Dedifferentiated amniotic fluid mesenchymal stem cell (primary cell): ENCODE data around the gene TPH1.

Experiments
- DNase-seq: peaks from one replicate; pipeline ENCODE4 v3.0.0-alpha.2; 2016; ENCODE audit errors: extremely low spot score

The TPH1 gene

DNA sequence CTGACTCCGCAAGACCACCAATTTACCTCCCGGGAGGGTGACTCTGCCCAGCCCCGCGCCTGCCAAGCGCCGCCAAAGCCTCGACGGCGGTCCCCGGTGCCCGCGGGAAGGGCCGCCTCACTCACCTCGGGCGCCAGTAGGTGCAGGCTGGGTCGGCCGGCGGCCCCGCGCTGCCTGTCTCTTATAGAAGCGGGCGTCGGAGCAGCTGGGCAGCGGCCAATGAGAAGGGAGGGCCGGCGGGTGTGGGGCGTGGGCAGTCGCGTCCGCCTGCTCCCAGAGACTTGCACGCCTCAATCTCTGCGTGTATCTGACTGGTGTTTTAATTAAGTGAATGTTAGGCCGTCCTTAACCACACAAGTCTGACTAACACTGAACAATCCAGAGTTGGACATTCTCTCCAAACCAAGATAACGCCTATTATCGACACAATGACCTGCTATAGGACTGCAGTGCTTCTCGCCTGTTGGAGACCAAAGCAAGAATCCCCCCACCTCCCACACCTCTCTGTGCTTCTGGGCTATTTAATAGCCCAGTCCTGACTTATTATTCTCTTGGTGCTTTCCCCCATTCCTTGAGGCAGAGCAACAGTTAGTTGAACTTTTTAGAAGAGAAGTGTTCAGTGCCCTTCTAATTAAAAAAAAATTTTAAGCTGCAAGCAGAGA, at the start of gene TPH1:
Gene TPH1 (minus strand): TSS at position 154 of the 662 bp plus-strand sequence. CDS start 5,507 bp downstream, outside the sequence.
- DNase-seq: no peak

DNA sequence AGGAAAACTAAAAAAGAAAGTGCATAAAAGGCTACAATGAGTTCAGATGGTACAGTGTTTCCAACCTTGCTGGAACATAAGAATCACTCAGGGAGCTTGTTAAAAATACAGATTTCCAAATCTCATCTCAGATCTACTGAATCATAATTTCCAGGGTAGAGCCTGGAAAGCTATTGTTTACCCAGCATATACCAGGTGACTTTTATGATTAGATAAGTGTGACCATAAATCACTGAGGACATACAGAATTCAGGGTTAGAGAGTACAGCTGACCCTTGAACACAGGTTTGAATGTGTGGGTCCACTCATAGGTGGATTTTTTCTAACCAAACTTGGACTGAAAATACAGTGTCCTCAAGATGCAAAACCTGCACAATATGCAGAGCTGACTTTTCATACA, 47.9 kb upstream of the TPH1 start:
- no peak for DNase-seq

DNA sequence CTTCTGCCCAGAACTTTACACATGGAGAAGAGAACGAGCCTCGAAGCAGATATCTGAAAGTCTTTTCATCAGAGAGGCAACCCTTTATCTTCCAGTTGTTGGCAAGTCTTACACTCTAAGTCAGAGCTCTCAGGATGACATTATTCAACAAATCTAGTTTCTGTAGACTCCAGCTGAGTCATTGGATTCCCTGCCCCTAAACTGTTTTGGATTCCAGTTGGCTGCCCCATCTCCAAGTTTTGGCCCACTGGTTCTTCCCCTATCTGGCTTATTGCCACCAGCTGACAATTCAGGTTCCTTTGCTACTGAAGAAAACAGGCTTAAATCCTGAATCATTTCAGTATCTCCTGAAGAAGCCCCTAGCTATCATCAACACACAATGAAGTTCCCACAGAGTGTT, 45.7 kb upstream of the TPH1 start:
- DNase-seq: no peak

DNA sequence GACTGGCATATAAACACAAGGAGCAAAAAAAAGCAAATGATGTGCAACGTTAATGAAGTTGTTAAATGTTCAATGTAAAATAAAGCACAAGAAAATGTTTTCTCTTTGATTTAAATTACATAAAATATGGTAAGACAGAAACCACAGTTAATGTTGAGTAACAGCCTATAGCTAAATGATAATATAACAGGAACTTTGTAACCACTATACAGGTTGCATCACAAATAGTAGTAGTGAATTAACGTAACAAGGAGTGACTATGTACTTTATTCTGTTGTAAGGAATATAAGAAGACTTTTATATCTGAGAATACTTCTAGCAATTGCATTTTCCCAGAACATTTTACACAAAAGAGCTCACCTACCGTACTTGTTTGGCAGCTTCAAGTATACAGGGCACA, 42.9 kb upstream of the TPH1 start:
- DNase-seq: no peak

DNA sequence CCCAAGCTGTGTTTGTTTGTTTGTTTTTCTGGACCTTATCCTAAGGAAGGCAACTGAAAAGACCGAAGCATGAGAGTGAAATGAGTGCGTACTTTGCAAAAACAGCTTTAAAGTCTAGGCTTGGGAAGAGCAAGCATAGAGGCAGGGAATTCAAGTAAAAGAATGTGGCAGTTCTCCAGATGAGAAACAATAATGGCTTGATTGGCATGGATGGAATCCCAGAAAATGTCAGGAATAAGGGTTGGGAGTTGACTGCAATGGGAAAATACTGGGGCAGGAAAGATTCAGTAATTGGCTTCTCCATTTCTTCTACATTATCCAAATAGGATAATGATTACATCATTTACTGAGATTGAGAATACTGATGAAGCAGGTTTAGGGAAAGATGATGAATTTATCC, 42.3 kb upstream of the TPH1 start:
- DNase-seq: no peak

DNA sequence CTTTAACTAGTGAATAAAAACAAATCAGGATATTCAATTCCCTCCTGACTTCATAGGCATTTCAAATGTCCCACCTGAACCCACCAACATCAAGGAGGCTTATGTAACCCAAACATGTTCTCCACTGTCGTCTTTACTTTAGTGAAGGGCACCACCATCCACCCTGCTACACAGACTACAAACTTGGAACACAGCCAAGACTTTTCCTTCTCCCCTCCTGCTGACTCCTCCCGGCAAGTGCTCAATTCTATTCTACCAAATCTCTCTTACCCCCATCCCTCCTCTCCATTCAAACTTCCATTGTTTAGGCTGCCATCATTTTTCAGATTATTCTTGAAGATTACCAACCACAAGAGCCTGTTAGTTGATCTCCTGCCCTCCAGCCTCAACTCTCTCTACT, 35.5 kb upstream of the TPH1 start:
- no peak for DNase-seq

DNA sequence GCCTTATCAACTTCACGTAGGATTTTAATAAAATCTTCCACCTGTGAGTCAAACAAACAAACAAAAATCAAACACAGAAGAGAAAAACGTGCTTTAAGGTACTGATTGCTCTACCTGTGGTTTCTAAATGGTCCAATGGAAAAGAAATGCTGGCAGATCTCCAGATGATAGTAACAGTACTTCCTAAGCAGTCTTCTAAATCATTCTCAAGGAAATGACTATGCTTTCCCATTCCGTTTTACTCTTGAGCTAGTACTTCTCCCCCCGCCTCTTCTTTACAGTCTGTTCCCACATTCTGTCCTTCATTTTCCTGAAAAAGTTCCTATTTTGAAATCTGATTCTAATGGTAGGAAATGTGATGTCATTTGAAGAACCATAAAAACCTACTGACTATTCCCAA, 34.4 kb upstream of the TPH1 start:
- no peak for DNase-seq

DNA sequence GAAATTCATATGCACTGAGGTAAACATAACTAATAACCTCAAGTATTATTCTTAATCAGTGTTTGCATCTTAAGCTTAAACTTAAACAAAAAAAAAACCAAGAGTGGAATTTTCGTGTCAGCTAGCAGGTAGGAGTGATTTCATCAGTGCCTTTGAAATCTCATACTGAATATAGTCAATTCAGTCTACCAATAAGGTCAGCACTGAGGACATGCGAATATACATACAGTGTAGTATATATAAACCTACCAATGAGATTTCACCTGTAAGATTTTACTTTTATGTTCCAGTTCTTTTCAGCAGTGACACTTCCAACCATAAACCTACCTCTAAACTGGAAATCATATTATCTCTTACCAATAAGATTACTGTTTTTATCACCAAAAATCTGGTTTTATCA, 32.8 kb upstream of the TPH1 start:
- no peak for DNase-seq

DNA sequence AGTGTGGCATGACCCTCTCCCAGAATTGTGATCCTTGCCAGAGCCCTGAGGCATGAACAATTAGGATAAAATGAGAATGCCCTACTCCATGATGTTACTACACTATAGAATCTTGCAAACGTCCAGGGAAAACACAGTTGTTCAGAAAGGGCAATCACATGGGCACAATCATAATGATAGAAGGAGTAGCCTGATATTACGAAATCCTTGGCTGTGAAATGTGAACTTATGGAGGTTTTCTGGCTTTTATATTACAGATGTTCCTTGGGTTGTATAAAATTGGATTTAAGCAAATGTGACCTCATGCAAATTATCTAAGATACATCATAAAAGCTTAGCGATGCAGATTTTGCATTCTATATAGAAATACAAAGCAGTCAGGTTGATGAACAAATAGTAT, 29.4 kb upstream of the TPH1 start:
- no peak for DNase-seq

DNA sequence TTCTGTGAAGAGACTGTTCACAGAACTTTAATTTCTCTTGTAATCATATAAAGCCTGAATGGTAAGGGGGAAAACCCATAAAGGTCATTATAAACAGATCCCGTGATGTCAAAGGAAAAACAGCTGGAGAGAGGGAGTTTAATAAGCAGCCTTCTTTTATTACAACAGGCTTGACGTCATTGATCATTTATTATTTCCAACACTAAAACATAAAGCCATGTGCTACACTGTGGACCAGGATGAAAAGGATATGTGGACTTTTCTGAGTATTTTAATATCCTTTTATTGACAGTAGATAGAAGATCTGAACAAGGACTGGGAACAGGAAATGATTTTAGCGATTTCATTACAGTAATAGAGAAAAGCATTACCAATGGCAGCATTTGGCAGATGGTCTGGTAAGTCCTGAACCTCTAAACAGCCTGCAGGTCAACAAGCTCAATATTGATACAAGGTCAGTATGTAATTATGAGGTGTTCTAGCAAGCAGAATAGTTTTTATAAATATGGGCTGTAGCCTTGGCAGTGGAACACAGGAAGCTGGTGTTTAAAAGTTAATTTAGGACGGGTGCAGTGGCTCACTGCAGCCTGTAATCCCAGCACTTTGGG, 25.1 kb upstream of the TPH1 start:
- DNase-seq: no peak

DNA sequence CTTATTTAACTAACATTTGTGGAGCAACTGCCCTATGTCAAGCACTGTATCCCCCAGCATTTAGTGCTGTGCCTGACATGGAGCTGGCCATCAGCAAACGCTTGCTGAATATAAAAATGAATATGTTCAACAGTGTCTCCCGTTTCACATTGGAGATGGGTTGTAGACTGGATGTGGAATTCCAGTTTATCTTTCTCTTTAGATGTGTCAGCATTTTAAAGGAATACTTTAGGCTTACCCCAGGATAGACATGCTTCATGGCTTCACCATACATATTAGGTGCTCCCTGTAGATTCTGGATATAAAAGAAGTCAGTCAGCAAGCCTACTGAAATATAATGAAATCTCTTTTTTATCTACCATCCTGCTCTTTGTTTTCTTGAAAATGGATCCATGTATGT, 21.3 kb upstream of the TPH1 start:
- no peak for DNase-seq

DNA sequence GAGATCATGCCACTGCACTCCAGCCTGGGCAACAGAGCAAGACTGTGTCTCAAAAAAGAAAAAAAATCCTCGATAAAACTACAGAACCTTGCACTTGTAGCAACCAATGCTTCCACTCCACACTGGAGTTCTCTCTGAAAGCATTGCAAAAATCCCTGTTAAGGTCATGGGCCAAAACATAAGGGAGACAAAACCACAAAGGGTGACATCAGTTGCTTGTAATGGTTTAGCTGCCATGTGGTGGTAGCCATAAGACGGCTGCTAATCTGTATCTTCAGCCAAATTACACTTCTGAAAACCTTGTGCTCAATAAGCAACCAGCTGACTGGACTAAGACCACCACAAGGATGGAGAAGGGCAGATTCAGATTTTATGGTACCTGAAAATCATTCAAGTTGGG, 20.6 kb upstream of the TPH1 start:
- DNase-seq: no peak

DNA sequence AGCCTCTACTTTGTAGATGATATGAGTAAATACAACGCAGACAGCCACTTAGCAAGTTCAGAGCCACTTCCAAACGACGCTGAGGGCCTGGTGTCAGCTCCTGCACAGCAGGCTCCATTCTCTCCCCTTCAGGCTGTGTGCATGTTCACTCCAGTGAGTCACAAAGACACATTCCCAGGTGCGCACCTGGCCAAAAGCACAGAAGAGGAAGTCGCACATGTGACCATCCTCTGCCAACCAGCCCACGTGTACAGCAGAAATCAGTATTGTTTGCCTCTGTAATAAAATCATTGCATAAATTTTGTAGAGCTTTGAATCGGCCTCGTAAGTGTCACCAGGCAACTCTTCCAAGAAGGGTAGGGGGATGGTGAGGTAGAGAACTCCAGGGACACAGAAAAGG, 19.5 kb upstream of the TPH1 start:
- DNase-seq: no peak

DNA sequence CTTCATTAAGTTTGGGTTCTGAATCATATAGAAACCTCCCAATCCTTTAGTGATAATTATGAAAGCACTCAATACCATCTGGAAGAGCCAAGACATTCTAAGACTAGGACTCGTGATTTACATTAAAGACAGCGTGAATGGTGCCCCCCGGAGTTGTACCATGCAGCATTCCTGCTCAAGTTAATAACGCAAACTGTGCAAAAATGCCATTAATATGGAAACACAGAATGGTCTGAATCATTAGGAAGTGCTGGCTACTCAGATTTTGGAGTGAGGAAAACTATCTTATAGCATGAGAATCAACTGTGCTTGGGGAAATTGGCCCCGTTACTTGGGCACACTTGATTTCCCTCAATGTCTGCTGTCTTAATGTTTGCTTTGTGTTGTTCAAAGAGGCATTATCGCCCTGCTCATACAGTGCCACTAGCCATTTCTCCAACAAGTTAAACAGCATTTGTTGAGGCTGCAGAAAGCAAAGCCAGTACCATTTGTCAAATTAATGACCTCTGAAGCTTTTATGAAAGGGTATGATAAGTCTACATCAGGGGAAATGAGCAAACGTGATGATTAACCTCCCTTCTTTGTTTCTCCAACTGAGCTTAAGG, 18.5 kb upstream of the TPH1 start:
- no peak for DNase-seq

DNA sequence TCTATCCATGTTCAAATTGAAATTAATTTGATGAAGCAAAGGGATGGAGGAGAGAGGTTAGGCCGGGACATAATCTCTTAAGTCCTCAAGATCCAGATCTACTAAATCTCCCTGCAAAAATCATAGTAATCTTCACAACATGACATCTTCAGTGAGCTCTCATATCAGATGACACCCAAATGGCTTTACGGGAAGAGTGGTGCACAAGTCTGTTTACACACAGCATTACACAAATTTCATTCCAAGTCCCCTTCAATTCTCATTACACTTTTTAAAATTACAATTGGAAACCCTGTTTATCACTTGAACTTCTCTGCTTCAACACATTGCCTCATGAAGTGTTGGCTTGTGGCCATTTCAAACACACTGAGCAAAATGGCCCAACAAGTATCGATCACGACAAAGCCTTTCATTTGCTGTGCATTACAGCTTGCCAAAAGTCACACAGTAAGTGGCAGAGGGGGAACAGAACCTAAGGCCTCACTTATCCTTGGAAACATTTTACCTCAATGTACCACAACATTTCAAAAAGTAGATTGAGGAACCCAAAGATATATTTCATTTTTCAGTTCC, 17.9 kb upstream of the TPH1 start:
- DNase-seq: no peak

DNA sequence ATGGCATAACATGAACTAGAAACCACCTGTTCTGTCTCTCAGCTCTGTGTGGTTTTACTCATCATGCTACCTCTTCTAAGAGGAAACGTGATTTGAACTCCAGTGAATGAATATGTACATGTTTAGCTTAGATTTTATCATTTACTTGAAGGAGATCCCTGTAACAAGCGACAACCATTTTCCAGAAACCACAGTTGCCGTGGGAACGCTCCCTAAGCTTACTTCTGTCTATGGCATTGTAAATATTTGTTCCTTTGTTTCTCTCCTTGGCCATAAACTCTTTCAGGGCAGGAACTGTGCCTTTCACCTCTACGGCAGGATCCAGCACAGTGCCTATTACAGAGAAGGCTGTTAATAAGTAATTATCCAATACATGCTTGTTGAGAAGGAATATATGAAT, 17.1 kb upstream of the TPH1 start:
- DNase-seq: no peak

DNA sequence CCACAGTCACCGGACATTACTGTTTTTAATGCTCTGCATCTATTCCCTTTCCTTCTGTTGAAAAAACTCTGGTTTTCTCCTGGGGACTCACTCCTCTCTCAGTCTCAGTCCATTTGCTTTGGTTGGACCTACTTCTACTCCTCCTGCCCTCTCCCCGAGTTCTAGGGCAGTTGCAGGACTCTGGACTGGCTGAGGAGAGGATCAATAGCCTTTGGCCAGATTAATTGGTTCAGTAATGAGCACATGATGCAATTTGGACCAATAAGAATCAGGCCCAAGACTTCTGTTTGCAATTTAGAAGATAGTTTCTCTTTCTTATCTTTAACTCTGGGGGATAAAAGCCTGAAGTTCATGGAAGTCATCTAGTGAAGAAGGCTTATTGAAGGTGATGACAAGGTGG, 15.3 kb upstream of the TPH1 start:
- DNase-seq: no peak

DNA sequence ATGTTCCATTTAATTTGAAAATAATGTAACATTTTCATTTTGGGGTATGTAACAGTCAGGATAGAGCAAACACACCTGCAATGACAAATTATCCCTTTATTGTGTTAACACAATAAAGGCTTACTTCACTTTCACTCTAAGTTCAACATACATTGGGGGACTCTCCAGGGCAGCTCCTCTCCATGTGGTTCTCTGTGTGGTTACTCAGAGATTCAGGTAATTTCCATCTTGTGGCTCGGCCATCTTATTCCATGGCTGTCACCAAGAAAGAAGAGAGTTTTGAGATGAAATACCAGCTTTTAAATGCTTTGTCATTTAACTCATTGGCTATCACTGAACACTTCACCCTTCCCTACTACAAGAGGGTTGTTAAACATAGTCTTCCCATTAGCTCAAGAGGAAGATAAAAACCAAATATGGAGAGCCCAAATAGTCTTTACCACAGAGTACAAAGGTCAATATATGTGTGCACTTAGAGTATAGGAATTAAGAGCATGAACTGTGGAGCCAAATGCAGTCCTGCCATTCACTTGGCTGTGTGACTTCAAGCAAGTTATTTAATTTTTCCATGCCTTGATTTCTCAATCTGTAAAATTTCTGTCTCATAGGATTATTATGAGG, 10.6 kb upstream of the TPH1 start:
- DNase-seq: no peak

DNA sequence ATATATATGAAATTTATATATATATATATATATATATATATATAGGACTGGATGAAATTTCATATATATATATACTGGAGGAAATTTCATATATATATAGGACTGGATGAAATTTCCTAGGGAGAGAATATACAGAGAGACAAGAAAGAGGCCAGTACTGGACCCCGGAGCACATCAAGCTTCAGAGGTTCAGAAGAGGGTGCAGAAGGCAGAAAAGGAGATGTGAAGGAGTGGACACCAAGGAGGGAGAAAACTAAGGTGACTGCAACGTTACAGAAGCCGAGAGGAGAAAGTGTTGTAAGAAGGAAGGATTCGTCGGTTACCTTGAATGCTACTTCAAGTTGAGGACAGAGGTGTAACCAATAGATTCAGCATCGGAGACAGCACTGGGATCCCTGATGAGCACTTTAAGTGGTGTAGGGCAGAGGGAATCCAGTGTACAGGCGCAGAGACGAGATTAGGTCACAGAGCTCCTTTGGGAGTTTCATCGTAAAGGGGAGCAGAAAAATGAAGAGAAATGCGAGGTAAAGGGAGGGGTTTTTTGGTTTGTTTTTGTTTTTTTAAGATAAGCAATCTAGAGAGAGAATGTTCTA, 8.5 kb upstream of the TPH1 start:
- no peak for DNase-seq

DNA sequence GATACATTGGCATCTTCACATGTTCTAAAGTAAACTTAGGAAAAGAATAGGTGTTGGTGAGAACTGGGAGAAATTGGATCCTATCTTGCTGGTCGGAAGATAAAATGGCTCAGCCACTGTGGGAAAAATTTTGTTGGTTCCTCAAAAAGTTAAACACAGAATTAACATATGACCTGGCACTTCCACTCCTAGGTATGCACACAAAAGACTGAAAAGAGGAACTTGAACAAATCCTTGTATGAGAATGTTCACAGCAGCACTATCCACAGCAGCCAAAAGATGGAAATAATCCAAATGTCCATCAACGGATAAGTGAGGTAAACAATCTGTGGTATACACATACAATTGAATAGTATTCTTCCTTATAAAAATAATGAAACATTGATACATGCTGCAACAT, 4.8 kb upstream of the TPH1 start:
- DNase-seq: no peak

DNA sequence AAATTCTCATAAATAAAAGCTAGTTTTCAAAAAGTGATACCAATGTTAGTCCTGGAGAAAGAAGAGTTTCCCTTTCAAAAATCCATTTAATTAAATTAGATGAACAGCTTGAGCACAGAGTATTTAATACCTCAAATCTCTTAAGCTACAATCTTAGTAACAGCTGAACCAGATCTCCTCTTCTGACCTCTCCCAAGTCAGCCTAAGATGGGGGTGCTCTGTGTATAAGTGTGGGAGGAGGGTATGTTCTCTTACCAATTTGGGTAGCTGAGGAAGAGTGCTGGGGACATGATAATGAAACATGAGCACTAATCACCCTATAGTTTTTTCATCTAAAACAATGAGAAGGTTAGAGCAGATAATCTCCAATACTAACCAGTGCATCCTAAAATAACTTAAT, 9.6 kb downstream of the TPH1 start:
- no peak for DNase-seq

DNA sequence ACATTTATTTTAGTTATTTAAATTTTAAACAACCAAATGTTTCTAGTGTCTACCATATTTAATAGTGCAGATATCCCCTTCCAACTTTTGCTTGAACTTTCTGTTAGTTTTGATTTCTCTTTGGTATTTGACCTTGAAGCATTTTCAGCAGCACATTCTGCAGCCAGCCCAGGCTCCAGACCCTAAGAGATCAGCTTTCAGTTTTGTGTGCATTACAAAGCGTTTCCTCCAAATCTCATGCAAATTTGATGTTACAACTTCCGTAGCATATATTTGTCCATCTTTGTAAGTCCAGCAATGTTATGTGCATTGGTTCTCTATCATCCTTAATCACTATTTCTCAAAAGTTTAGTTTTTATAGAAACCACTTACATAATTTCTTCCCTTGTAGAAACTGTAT, 18.6 kb downstream of the TPH1 start:
- DNase-seq: no peak

DNA sequence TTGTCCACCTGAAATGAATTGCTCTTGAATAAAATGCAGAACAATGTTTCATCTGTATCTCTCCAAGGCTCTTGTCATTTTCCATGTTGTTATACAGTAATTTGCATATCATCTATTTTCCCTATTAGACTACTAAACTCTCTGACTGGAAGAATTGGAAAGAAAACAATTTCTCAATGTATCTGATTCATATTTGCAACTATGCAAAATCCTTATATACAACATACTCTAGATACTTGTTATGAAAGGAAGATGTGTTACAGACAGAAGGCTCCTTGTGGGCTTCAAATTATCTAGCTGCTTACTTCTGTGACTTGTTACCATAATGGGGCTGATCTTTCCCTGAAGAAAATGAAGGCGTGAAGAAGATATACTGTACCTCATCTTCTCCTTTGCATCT, 23.6 kb downstream of the TPH1 start:
- no peak for DNase-seq
